GM23338 (cell line): ENCODE measurements around the gene PTPN5. TPM values are rescaled to one million over a fixed set of nuclear protein-coding genes. Genes with fewer than 3 reads are reported as not detected.

Source experiments
- ATAC-seq: fragments of 200-7000 bp; cut with Tn5 transposase; 3 replicates; pipeline ENCODE4 v1.9.1; 2020
- DNase-seq: peaks from one replicate; pipeline ENCODE4 v3.0.0-alpha.2; 2015; ENCODE audit warnings: low spot score
- H2AFZ ChIP-seq: fragments of 200-600 bp; sonication (generic); 2 replicates; pipeline ENCODE4 v1.8.0; 2016; ENCODE audit warnings: antibody characterized with exemption, mild to moderate bottlenecking, moderate library complexity
- H3F3A ChIP-seq: fragments of 200-600 bp; sonication (generic); replicated peaks from 2 replicates; pipeline ENCODE4 v1.8.0; 2017; ENCODE audit warnings: antibody characterized with exemption, mixed run types, low read depth
- H3K27ac ChIP-seq: fragments of 200-600 bp; sonication (generic); 2 replicates; pipeline ENCODE4 v1.6.1; 2016; ENCODE audit warnings: low read depth
- H3K27me3 ChIP-seq: fragments of 200-600 bp; sonication (generic); 2 replicates; pipeline ENCODE4 v1.8.0; 2016; ENCODE audit warnings: mild to moderate bottlenecking, mixed run types, moderate library complexity; ENCODE audit not compliant: insufficient read depth
- H3K36me3 ChIP-seq: fragments of 200-600 bp; sonication (generic); 2 replicates; pipeline ENCODE4 v1.8.0; 2016; ENCODE audit warnings: mild to moderate bottlenecking; ENCODE audit not compliant: insufficient read depth
- H3K4me1 ChIP-seq: fragments of 200-600 bp; sonication (generic); 2 replicates; pipeline ENCODE4 v1.8.0; 2016; ENCODE audit warnings: mild to moderate bottlenecking, moderate library complexity; ENCODE audit not compliant: insufficient read depth
- H3K4me2 ChIP-seq: fragments of 200-600 bp; sonication (generic); 2 replicates; pipeline ENCODE4 v1.7.1; 2017; ENCODE audit warnings: mixed run types
- H3K4me3 ChIP-seq: fragments of 200-600 bp; sonication (generic); 2 replicates; pipeline ENCODE4 v1.6.1; 2016; ENCODE audit warnings: mixed run types
- H3K79me2 ChIP-seq: fragments of 200-600 bp; sonication (generic); replicated peaks from 2 replicates; pipeline ENCODE4 v1.8.0; 2017; ENCODE audit warnings: mild to moderate bottlenecking; ENCODE audit not compliant: insufficient read depth
- H3K9me2 ChIP-seq: fragments of 200-600 bp; sonication (generic); 2 replicates; pipeline ENCODE4 v1.8.0; 2017; ENCODE audit not compliant: insufficient read depth
- H4K20me1 ChIP-seq: fragments of 200-600 bp; sonication (generic); replicated peaks from 2 replicates; pipeline ENCODE4 v1.8.0; 2017; ENCODE audit warnings: mild to moderate bottlenecking; ENCODE audit not compliant: insufficient read depth
- H3K27ac Mint-ChIP-seq: 2 replicates; pipeline ENCODE4 v1.8.0; 2020; ENCODE audit warnings: inconsistent platforms, mild to moderate bottlenecking, moderate library complexity, mixed read lengths
- H3K27me3 Mint-ChIP-seq: 3 replicates; pipeline ENCODE4 v1.8.0; 2022; ENCODE audit warnings: low read depth, mild to moderate bottlenecking, moderate library complexity, mixed read lengths, inconsistent platforms; ENCODE audit not compliant: insufficient read depth, poor library complexity
- H3K36me3 Mint-ChIP-seq: 3 replicates; pipeline ENCODE4 v1.8.0; 2021; ENCODE audit warnings: low read depth, mild to moderate bottlenecking, inconsistent platforms, moderate library complexity, mixed read lengths
- H3K4me1 Mint-ChIP-seq: 3 replicates; pipeline ENCODE4 v1.8.0; 2020; ENCODE audit warnings: mild to moderate bottlenecking, inconsistent platforms, mixed read lengths
- H3K4me3 Mint-ChIP-seq: 3 replicates; pipeline ENCODE4 v1.8.0; 2021; ENCODE audit warnings: moderate library complexity, mild to moderate bottlenecking, inconsistent platforms, mixed read lengths
- H3K9me3 Mint-ChIP-seq: 3 replicates; pipeline ENCODE4 v1.8.0; 2020; ENCODE audit warnings: moderate library complexity, mild to moderate bottlenecking, inconsistent platforms, mixed read lengths
- CREB1 ChIP-seq: fragments of 250-450 bp; sonication (Bioruptor Pico); IDR thresholded peaks from 2 replicates; pipeline ENCODE4 v1.5.0; 2020; ENCODE audit warnings: low read depth, mild to moderate bottlenecking, moderate library complexity
- EZH2 ChIP-seq: fragments of 200-600 bp; sonication (generic); IDR thresholded peaks from one replicate; pipeline ENCODE4 v1.8.0; 2017; ENCODE audit warnings: antibody characterized with exemption, mild to moderate bottlenecking, low read depth; ENCODE audit not compliant: unreplicated experiment
- EZH2phosphoT487 ChIP-seq: fragments of 200-600 bp; sonication (generic); IDR thresholded peaks from one replicate; pipeline ENCODE4 v1.8.1; 2018; ENCODE audit warnings: antibody characterized with exemption; ENCODE audit not compliant: unreplicated experiment
- JUNB ChIP-seq: IDR thresholded peaks from one replicate; pipeline ENCODE4 v1.6.1; 2016; ENCODE audit warnings: antibody characterized with exemption; ENCODE audit not compliant: unreplicated experiment
- NANOG ChIP-seq: IDR thresholded peaks from 2 replicates; pipeline ENCODE4 v1.6.1; 2016; ENCODE audit warnings: antibody characterized with exemption, borderline replicate concordance
- POLR2AphosphoS5 ChIP-seq: IDR thresholded peaks from 2 replicates; pipeline ENCODE4 v1.6.1; 2016; ENCODE audit warnings: antibody characterized with exemption, low read depth
- STAT1 ChIP-seq: IDR thresholded peaks from one replicate; pipeline ENCODE4 v1.6.1; 2016; ENCODE audit warnings: antibody characterized with exemption; ENCODE audit not compliant: unreplicated experiment
- ZNF114 ChIP-seq: fragments of 250-450 bp; sonication (Bioruptor Pico); IDR thresholded peaks from 2 replicates; pipeline ENCODE4 v1.5.0; 2020; ENCODE audit warnings: mild to moderate bottlenecking, moderate library complexity
- ZNF331 ChIP-seq: fragments of 250-450 bp; sonication (Bioruptor Pico); IDR thresholded peaks from 2 replicates; pipeline ENCODE4 v1.5.0; 2020; ENCODE audit warnings: low read depth, mild to moderate bottlenecking, moderate library complexity
- polyA plus RNA-seq: library from polyadenylated mRNA; unstranded; fragments of >200 nt; fragmentation: Nextera tagmentation; extraction: Ambion mirVana; gene quantifications from 2 replicates; pipeline ENCODE4 v1.2.1, GENCODE V29; 2016
- total RNA-seq: library from RNA; depleted of rRNA; stranded (reverse); fragments of >200 nt; shearing (Covaris generic); gene quantifications from 2 replicates; pipeline ENCODE4 v1.2.3, GENCODE V29; 2014
- TF ChIP-seq, protein P1 (sequence below), 2 experiments: fragments of 200-600 bp in 1 of 2; sonication (generic) in 1 of 2; conservative IDR thresholded peaks; 2 replicates each; pipeline versions ENCODE4 v1.5.1 to v1.6.1; 2016 to 2017; ENCODE audit warnings: antibody characterized with exemption in 2 of 2, low read depth in 2 of 2, mild to moderate bottlenecking in 2 of 2, moderate library complexity in 1 of 2
- TF ChIP-seq, protein P2 (sequence below): IDR thresholded peaks from 2 replicates; pipeline ENCODE4 v1.6.1; 2016; ENCODE audit warnings: antibody characterized with exemption
- TF ChIP-seq, protein P3 (sequence below): IDR thresholded peaks from one replicate; pipeline ENCODE4 v1.6.1; 2018; ENCODE audit warnings: antibody characterized with exemption; ENCODE audit not compliant: unreplicated experiment
- TF ChIP-seq, protein P4 (sequence below): fragments of 250-450 bp; sonication (Bioruptor Pico); IDR thresholded peaks from 2 replicates; pipeline ENCODE4 v1.5.0; 2020; ENCODE audit warnings: mild to moderate bottlenecking, moderate library complexity

The PTPN5 gene
- total and polyA plus RNA-seq, 2 experiments from 2014 or later: 3.7 to 5.7 TPM

DNA sequence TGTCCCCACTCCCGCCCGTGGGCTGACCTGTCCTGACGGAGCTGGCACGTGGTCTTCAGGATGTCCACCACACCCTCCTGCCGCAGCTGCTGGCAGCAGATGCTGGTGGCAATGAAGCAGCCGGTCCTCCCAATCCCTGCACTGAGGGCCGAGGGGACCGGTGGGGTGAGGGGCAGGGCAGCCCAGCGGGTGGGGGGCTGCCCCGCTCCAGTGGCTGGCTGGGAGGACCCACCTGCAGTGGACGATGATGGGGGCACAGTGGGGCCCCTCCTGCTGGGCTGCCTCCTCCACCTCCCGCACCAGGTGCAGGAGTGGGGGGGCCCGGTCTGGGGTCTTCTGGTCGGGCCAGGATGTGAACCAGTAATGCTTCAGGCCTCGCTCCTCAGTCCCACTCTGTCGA lies 62.2 kb downstream of the PTPN5 start:
- H3K4me1 Mint-ChIP-seq: peaks cover 21% of the 10 kb centered on the region
- H3K27me3 Mint-ChIP-seq: peaks cover 7% of the 10 kb centered on the region
- H3K4me3 Mint-ChIP-seq: no peak overlapping the region
- no peaks in the 10 kb centered on the region; the same call in 2 of the 3 replicates for H3K36me3 Mint-ChIP-seq
- no peak for ATAC-seq
- no peak overlapping the region for H2AFZ ChIP-seq
- H3K27me3 ChIP-seq: no peaks in the 10 kb centered on the region
- no peaks in the 10 kb centered on the region; the same call in 2 of the 3 replicates for H3K9me3 Mint-ChIP-seq
- H3K9me2 ChIP-seq: no peaks in the 10 kb centered on the region
- TF ChIP-seq, protein P1, sequence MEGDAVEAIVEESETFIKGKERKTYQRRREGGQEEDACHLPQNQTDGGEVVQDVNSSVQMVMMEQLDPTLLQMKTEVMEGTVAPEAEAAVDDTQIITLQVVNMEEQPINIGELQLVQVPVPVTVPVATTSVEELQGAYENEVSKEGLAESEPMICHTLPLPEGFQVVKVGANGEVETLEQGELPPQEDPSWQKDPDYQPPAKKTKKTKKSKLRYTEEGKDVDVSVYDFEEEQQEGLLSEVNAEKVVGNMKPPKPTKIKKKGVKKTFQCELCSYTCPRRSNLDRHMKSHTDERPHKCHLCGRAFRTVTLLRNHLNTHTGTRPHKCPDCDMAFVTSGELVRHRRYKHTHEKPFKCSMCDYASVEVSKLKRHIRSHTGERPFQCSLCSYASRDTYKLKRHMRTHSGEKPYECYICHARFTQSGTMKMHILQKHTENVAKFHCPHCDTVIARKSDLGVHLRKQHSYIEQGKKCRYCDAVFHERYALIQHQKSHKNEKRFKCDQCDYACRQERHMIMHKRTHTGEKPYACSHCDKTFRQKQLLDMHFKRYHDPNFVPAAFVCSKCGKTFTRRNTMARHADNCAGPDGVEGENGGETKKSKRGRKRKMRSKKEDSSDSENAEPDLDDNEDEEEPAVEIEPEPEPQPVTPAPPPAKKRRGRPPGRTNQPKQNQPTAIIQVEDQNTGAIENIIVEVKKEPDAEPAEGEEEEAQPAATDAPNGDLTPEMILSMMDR (conservative IDR thresholded peaks at IDR 0.05; ENCODE audit: low read depth in 2 of 2): no peak
- TF ChIP-seq ZNF114 (CRISPR knock-in tag) (no peak), ZNF331 (no peak), NANOG (no peak), CREB1 (no peak), JUNB (no peak), EZH2 (no peak), EZH2phosphoT487 (no peak), POLR2AphosphoS5 (no peak), STAT1 (no peak)
- TF ChIP-seq, protein P2, sequence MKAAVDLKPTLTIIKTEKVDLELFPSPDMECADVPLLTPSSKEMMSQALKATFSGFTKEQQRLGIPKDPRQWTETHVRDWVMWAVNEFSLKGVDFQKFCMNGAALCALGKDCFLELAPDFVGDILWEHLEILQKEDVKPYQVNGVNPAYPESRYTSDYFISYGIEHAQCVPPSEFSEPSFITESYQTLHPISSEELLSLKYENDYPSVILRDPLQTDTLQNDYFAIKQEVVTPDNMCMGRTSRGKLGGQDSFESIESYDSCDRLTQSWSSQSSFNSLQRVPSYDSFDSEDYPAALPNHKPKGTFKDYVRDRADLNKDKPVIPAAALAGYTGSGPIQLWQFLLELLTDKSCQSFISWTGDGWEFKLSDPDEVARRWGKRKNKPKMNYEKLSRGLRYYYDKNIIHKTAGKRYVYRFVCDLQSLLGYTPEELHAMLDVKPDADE: no peak
- TF ChIP-seq, protein P3, sequence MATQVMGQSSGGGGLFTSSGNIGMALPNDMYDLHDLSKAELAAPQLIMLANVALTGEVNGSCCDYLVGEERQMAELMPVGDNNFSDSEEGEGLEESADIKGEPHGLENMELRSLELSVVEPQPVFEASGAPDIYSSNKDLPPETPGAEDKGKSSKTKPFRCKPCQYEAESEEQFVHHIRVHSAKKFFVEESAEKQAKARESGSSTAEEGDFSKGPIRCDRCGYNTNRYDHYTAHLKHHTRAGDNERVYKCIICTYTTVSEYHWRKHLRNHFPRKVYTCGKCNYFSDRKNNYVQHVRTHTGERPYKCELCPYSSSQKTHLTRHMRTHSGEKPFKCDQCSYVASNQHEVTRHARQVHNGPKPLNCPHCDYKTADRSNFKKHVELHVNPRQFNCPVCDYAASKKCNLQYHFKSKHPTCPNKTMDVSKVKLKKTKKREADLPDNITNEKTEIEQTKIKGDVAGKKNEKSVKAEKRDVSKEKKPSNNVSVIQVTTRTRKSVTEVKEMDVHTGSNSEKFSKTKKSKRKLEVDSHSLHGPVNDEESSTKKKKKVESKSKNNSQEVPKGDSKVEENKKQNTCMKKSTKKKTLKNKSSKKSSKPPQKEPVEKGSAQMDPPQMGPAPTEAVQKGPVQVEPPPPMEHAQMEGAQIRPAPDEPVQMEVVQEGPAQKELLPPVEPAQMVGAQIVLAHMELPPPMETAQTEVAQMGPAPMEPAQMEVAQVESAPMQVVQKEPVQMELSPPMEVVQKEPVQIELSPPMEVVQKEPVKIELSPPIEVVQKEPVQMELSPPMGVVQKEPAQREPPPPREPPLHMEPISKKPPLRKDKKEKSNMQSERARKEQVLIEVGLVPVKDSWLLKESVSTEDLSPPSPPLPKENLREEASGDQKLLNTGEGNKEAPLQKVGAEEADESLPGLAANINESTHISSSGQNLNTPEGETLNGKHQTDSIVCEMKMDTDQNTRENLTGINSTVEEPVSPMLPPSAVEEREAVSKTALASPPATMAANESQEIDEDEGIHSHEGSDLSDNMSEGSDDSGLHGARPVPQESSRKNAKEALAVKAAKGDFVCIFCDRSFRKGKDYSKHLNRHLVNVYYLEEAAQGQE: no peak
- TF ChIP-seq, protein P4, sequence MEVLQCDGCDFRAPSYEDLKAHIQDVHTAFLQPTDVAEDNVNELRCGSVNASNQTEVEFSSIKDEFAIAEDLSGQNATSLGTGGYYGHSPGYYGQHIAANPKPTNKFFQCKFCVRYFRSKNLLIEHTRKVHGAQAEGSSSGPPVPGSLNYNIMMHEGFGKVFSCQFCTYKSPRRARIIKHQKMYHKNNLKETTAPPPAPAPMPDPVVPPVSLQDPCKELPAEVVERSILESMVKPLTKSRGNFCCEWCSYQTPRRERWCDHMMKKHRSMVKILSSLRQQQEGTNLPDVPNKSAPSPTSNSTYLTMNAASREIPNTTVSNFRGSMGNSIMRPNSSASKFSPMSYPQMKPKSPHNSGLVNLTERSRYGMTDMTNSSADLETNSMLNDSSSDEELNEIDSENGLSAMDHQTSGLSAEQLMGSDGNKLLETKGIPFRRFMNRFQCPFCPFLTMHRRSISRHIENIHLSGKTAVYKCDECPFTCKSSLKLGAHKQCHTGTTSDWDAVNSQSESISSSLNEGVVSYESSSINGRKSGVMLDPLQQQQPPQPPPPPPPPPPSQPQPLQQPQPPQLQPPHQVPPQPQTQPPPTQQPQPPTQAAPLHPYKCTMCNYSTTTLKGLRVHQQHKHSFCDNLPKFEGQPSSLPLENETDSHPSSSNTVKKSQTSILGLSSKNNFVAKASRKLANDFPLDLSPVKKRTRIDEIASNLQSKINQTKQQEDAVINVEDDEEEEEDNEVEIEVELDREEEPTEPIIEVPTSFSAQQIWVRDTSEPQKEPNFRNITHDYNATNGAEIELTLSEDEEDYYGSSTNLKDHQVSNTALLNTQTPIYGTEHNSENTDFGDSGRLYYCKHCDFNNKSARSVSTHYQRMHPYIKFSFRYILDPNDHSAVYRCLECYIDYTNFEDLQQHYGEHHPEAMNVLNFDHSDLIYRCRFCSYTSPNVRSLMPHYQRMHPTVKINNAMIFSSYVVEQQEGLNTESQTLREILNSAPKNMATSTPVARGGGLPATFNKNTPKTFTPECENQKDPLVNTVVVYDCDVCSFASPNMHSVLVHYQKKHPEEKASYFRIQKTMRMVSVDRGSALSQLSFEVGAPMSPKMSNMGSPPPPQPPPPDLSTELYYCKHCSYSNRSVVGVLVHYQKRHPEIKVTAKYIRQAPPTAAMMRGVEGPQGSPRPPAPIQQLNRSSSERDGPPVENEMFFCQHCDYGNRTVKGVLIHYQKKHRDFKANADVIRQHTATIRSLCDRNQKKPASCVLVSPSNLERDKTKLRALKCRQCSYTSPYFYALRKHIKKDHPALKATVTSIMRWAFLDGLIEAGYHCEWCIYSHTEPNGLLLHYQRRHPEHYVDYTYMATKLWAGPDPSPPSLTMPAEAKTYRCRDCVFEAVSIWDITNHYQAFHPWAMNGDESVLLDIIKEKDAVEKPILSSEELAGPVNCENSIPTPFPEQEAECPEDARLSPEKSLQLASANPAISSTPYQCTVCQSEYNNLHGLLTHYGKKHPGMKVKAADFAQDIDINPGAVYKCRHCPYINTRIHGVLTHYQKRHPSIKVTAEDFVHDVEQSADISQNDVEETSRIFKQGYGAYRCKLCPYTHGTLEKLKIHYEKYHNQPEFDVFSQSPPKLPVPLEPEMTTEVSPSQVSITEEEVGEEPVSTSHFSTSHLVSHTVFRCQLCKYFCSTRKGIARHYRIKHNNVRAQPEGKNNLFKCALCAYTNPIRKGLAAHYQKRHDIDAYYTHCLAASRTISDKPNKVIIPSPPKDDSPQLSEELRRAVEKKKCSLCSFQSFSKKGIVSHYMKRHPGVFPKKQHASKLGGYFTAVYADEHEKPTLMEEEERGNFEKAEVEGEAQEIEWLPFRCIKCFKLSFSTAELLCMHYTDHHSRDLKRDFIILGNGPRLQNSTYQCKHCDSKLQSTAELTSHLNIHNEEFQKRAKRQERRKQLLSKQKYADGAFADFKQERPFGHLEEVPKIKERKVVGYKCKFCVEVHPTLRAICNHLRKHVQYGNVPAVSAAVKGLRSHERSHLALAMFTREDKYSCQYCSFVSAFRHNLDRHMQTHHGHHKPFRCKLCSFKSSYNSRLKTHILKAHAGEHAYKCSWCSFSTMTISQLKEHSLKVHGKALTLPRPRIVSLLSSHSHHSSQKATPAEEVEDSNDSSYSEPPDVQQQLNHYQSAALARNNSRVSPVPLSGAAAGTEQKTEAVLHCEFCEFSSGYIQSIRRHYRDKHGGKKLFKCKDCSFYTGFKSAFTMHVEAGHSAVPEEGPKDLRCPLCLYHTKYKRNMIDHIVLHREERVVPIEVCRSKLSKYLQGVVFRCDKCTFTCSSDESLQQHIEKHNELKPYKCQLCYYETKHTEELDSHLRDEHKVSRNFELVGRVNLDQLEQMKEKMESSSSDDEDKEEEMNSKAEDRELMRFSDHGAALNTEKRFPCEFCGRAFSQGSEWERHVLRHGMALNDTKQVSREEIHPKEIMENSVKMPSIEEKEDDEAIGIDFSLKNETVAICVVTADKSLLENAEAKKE (CRISPR knock-in tag): no peak
- H3K4me1 ChIP-seq: peaks cover 7% of the 10 kb centered on the region; the same call in 1 of the 2 replicates
- no peaks in the 10 kb centered on the region for H3K79me2 ChIP-seq
- DNase-seq: no peak
- H3K27ac Mint-ChIP-seq: no peak overlapping the region
- no peak overlapping the region for H3K4me3 ChIP-seq
- no peaks in the 10 kb centered on the region for H3K36me3 ChIP-seq
- no peak overlapping the region for H3K27ac ChIP-seq
- no peaks in the 10 kb centered on the region for H4K20me1 ChIP-seq
- H3K4me2 ChIP-seq: no peak overlapping the region
- H3F3A ChIP-seq: no peaks in the 10 kb centered on the region
